PC-9 (cell line): ENCODE results near the gene DUSP11.

Source experiments
- EZH2 ChIP-seq: fragments of 200-600 bp; sonication (generic); IDR thresholded peaks from 2 replicates; pipeline ENCODE4 v1.8.0; 2017; ENCODE audit warnings: antibody characterized with exemption, low read depth
- TF ChIP-seq, protein P1 (sequence below): fragments of 200-600 bp; sonication (generic); conservative IDR thresholded peaks from 2 replicates; pipeline ENCODE4 v1.6.1; 2017; ENCODE audit warnings: mixed run types, antibody characterized with exemption, mild to moderate bottlenecking, moderate library complexity

DNA sequence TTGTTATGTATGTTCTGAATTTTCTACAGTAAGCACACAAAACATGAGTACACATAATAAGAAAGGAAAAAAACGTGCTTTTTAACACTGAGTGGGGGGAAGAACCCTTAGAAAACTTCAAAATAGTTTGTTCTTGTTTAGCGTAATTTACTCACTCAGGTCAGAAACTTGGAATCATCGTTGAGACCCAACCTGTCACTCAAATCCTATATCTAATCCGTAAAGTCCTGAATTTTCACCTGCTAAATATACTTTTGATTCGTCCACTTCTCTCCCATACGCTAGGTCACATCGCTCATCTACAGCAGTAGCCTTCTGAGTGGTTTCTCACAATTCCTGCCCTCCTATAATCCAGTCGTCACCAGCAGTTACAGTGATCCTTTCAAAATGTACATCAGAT, 43.5 kb downstream of the DUSP11 start:
- TF ChIP-seq EZH2: no peak
- TF ChIP-seq, protein P1, sequence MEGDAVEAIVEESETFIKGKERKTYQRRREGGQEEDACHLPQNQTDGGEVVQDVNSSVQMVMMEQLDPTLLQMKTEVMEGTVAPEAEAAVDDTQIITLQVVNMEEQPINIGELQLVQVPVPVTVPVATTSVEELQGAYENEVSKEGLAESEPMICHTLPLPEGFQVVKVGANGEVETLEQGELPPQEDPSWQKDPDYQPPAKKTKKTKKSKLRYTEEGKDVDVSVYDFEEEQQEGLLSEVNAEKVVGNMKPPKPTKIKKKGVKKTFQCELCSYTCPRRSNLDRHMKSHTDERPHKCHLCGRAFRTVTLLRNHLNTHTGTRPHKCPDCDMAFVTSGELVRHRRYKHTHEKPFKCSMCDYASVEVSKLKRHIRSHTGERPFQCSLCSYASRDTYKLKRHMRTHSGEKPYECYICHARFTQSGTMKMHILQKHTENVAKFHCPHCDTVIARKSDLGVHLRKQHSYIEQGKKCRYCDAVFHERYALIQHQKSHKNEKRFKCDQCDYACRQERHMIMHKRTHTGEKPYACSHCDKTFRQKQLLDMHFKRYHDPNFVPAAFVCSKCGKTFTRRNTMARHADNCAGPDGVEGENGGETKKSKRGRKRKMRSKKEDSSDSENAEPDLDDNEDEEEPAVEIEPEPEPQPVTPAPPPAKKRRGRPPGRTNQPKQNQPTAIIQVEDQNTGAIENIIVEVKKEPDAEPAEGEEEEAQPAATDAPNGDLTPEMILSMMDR: no peak
